HG03064 (cell line): ENCODE results near the gene NEURL1.

ENCODE experiments used
- ATAC-seq: cut with Tn5 transposase; IDR thresholded peaks from one replicate; pipeline ENCODE4 v1.9.1; 2021; ENCODE audit warnings: low read depth; ENCODE audit not compliant: unreplicated experiment

NEURL1 gene

DNA sequence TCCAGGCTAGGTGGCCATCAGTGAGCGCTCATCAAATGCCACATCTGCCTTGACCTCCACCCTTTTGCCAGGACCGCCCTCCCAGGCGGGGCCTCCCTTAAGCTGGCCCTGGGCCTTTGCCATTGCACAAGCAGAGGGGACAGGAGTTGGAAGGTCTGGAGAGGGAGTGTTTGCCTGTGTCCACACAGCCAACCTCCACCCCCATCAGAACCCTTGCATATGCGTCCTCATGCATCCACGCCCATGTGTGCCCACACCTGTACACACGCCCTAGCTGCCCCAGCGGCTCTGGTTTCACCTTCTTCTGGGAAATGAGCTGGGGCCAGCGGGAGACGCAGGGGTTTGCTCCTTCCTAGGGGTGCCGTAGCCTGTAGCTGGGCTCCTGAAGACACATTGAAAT lies 64.0 kb downstream of the NEURL1 start:
- ATAC-seq, result no peak

GRCh38 chr10:103558911-103559310 lies 65.4 kb downstream of the NEURL1 start:
- no peak for ATAC-seq

DNA sequence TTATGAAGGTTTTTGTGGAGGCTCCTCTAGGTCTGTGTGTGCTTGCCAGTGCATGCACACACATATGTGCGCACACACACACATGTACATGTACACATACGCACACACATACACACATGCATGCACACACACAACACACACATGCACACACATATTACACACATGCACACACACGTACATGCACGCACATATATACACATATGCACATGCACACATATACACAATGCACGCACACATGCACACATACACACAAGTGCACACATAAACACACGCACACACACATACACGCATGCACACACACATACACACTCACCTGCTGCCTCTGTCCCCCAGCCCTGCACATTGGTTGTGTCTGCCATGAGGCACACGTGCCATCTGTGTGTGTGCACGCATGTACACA lies 66.3 kb downstream of the NEURL1 start:
- ATAC-seq, result no peak

DNA sequence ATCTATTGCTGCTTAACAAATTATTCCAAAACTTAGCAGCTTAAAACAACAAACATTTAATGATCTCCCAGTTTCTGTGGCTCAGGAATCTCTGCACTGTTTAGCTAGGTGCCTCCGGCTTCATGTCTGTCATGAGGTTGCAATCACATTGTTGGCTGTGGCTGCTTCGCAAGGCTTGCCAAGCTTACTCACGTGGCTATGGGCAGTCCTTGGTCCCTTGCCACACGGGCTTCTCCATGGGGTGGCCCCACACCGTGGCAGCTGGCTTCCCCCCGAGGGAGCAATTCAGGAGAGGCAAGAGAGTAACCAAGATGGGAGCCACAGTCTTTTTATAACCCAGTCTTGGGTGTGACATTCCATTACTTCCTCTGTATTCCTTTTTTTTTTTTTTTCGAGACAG lies 67.4 kb downstream of the NEURL1 start:
- ATAC-seq, result no peak

DNA sequence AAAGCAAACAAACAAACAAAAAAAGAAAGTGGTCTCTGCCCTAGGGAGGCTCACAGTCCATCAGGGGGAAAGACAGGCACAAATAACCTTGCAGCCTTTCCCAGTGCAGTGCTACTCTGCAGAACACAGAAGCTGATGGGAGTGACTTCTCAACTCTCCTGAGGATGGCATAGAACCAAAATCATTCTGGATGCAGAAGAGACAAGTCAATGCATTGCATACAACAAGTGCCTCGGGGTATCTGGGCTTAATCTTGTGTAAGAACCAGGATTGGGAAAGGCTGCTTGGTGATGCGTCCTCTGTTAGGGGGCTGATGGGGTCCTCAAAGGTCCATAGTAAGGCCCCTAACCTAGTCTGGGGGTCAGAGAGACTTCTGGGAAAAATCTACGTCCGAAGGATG lies 68.9 kb downstream of the NEURL1 start:
- no peak for ATAC-seq

DNA sequence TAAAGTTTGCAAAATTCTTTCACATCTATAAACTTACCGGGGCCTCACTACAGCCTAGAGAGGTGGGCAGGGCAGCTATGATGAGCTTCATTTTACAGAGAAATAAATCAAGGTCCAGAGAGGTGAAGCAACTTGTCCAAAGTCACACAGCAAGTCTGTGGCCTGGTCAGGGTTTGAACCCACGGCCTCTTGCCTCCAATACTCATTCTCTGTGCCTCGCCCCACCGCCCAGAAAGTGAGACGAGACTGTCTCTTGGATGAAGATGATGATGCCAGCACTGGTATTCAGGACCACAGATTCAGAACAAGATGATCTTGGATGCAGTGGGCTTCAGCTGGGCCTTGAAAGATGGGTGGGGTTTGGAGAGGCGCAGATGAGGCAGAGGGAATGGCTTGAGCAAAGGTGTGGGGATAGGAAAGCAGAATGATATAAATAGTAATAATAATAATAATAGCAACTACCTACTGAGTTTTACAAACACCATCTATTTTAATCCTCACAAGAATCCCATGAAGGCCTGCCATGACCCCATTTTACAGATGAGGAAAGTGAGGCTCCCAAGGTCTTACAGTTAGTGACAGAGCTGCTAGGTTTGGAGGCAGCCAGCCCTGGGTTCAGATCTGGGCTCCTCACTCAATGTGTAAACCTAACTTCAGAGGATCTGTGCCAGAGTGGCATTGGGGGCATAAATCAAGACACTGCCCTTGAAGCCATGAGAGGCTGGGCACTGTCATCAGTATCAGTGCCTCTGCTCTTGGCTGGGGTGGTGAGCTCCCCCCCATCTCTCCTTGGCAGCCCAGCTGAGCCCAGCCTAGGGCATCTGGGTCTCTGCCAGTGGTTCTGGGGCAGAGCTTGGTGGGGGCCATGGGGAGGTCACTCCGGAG lies 70.0 kb downstream of the NEURL1 start:
- ATAC-seq, result no peak

GRCh38 chr10:103564116-103564501 lies 70.6 kb downstream of the NEURL1 start:
- ATAC-seq, result no peak

- no peak for ATAC-seq
Observed at GRCh38 chr10:103564776-103565520, 71.4 kb downstream of the NEURL1 start.

- no peak for ATAC-seq
Observed at GRCh38 chr10:103566536-103566935, 73.0 kb downstream of the NEURL1 start.

DNA sequence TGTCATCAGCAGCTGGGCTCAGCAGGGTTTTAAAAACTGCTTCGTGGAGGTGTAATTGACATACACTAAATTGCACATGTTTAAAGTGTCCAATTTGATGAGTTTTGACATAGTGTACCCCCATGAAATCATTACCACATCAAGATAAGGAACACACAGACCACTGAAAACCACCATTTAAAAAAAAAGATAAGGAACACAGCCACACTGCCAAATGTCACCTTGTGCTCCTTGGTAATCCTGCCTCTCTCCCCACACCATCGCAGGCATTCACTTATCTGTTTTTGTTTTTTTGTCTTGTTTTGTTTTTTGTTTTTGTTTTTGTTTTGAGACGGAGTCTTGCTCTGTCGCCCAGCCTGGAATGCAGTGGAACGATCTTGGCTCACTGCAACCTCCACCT lies 75.0 kb downstream of the NEURL1 start:
- no peak for ATAC-seq

GRCh38 chr10:103569896-103570295 lies 76.4 kb downstream of the NEURL1 start:
- no peak for ATAC-seq

- no peak for ATAC-seq
Observed at GRCh38 chr10:103570844-103571655, 77.5 kb downstream of the NEURL1 start.

DNA sequence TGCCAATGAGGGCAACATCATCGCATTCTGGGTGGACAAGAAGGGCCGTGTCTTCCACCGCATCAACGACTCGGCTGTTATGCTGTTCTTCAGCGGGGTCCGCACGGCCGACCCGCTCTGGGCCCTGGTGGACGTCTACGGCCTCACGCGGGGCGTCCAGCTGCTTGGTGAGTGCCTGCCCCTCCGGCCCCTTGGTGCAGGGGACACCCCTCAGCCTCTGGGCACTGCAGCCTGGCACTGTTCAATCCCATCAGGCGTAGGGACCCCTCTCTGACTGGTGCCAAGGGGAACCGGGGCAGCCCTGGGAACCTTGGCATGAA lies 78.1 kb downstream of the NEURL1 start:
- ATAC-seq, result no peak

- no peak for ATAC-seq
Observed at GRCh38 chr10:103572347-103573204, 79.1 kb downstream of the NEURL1 start.

DNA sequence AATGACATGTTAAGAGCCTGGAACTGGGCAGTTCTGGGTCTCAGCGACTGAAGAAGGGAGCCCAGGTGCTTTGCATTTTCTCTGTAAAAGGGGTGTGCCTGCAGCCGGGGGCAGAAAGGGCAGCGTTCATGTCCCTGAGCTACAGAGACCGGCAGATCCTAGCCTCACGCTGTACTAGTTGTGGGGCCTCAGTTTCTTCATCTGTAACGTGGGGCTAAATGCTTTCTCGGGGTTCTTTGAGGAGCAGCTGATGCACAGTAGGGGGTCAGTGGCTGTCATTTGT lies 79.6 kb downstream of the NEURL1 start:
- ATAC-seq, result no peak

DNA sequence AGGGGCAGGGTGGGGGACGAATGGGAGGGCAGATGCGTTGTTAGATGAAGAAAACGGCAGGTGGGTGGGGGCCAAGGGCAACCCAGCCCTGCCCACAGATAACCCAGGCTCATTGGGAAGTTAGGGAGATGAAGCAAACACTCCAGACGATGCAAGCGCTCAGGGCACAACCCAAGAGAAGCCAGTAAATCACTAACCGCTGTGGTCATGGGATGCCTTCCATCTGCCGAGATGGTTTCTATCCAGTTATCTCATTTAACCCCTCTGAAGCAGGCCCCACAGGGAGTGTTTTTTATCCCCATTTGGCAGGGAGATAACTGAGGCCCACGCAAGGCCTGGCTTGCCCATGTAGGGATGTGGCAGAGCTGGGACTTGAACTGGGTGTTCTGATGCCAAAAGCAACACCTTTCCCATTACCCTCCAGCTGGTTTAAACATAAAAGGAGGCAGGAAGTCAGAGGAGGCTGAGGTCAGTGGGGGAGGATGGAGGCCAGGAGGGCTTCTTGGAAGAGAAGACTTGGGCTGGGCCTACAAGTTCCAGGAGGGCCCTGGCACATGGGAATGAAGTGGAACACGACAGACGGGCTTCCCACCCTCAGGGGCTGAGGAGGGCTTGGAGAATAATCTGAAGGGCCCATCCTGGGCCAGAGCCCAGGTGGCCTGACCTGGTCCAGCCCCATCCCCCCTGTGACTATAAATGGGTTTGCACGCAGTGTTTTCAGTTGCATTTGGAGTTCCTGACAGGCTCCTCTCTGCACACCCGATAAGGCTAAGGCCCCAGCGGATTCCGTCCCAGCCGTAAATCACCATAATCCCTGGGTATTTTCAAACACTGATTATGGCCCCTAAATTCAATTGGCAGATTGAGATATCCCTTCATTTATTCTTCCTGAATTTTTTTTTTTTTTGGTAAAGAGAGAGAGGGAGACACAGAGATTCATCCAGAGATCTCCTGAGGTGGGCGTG lies 80.9 kb downstream of the NEURL1 start:
- no peak for ATAC-seq

DNA sequence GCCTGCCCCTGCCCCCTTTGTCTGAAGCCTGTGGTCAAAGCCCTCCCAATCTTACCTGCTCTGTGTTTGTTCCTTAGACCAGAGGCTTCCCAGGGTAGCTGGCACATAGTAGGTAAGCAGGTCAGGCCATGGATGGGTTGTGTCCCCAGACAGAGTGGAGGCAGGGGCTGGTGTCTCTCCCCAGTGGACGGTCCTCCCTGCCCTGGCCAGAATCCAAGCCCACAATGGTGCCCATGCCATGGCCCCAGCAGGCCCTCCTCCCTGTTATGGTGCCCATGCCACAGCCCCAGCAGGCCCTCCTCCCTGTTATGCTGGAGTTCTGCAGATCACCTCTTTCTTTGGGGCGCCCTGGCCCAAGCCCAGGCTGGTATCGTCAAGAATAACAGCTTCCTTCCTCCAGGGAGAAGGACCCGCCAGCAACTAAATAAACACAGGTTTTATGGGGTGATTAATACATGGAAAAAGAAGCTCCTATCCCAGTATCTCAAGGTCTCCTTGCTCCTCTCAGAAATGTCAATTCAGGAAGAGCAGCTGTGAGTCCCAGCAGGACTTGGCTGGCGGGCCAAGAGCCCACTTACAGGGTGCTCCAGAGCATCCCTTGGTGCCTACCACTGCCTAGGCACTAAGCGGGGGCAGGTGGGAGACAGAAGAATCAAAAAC lies 82.0 kb downstream of the NEURL1 start:
- ATAC-seq, result no peak

DNA sequence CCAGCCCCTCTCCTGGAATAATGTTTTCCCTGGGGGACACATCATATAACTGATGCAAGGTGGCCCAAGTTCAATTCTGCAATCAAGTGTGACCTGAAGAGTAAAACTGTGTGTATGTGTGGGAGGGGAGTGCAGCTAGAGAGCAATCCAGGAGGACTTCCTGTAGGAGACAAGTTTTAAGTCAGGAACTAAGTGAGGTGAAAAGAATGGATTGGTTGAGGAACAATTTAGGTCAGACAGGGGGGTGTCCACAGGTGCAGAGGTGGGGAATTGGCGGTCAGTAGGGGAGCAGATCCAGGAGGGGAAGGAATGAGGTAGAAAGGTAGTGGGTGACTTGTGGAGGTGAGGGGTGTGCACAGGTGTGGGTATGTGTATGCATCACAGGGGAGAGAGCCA lies 82.6 kb downstream of the NEURL1 start:
- no peak for ATAC-seq

DNA sequence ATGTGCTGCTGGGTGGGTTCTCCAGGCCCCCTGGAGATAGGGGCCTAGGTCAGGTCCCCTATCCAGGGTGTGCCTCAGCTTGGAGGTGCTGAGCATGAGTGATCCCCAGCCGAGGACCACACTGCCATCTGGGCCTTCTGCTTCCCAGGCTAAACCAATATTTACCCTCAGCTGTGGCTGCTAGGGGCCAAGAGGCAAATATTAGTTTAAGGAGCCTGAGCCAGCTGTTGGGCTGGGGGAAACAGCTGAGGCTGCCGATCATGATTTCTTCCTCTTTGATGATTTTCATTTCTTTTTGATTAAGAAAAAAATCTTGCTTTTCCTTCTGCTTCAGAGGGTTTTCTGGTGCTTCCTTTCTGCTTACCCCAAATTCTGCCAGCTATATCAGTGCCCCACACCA lies 83.4 kb downstream of the NEURL1 start:
- ATAC-seq, result no peak
